Sigmoid colon (tissue), 4 donors: ENCODE results near the gene DDR1.
A peak's percentile ranks its signal among the peaks of the same experiment; 100 is the strongest.

Experiments used
- POLR2AphosphoS5 ChIP-seq, 4 donors: sonication (generic); formaldehyde crosslinking; IDR thresholded peaks; one replicate each; pipeline ENCODE4 v1.6.1; 2017; ENCODE audit warnings: antibody characterized with exemption in 4 of 4
- TF ChIP-seq, protein P1 (sequence below), 4 experiments: fragments of 450-650 bp in 3 of 4; fragments of 200-600 bp in 1 of 4; IDR thresholded peaks; one replicate each; pipeline ENCODE4 v1.5.1; 2016 to 2019; ENCODE audit warnings: antibody characterized with exemption in 4 of 4, mild to moderate bottlenecking in 3 of 4, moderate library complexity in 2 of 4

DNA sequence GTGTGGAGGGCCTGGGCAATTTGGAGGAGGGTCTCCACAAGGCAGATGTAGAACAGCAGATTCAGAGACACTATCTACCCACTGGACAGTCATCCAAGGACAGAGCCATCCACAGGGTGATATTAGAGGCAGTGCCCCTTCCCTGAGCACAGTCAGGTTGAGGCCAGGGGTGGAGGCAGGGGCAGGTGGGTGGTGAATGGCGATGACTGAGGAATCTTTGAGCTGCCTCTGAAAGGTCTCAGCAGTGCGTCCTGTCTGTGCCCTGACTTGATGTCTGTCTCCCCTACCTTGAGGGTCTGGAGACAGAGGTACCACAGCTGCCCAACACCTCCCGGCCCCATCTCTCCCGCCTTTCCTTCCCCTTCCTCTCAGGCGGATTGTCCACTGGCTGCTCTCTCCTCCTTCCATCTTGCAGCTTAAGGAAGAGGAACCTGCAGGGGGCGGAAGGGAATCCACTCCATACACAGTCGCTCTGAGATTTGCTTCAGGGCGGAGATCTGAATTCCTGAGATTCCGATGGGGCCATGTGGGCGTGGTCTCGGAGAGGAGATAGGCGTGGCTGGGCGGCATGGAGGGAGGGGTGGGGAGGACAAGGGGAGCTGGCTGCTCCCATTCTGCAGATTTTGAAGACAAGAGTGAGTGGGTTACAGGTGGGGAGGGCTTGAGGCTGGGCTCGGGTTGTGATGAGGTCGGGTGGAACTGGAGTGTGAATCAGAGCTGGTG, 58.2 kb downstream of the DDR1 start:
- TF ChIP-seq, protein P1, sequence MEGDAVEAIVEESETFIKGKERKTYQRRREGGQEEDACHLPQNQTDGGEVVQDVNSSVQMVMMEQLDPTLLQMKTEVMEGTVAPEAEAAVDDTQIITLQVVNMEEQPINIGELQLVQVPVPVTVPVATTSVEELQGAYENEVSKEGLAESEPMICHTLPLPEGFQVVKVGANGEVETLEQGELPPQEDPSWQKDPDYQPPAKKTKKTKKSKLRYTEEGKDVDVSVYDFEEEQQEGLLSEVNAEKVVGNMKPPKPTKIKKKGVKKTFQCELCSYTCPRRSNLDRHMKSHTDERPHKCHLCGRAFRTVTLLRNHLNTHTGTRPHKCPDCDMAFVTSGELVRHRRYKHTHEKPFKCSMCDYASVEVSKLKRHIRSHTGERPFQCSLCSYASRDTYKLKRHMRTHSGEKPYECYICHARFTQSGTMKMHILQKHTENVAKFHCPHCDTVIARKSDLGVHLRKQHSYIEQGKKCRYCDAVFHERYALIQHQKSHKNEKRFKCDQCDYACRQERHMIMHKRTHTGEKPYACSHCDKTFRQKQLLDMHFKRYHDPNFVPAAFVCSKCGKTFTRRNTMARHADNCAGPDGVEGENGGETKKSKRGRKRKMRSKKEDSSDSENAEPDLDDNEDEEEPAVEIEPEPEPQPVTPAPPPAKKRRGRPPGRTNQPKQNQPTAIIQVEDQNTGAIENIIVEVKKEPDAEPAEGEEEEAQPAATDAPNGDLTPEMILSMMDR (IDR thresholded peaks at IDR 0.05) = peak in 2 of 4 experiments; percentile 6 to 23
- TF ChIP-seq POLR2AphosphoS5 (IDR thresholded peaks at IDR 0.05) = no peak
